Measurements from ENCODE around the gene PPTC7. TPM values are rescaled to one million over a fixed set of nuclear protein-coding genes. Genes with fewer than 3 reads are reported as not detected.

Gene PPTC7, protein sequence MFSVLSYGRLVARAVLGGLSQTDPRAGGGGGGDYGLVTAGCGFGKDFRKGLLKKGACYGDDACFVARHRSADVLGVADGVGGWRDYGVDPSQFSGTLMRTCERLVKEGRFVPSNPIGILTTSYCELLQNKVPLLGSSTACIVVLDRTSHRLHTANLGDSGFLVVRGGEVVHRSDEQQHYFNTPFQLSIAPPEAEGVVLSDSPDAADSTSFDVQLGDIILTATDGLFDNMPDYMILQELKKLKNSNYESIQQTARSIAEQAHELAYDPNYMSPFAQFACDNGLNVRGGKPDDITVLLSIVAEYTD
- total RNA-seq, result 9.8 and 11.5 TPM in 2 replicates

GRCh38 chr12:110583137-110584059, at the start of gene PPTC7:
TSS of gene PPTC7 (minus strand) at chr12:110583318. CDS start at chr12:110583031, 287 bp downstream.
- TF ChIP-seq, protein P1, sequence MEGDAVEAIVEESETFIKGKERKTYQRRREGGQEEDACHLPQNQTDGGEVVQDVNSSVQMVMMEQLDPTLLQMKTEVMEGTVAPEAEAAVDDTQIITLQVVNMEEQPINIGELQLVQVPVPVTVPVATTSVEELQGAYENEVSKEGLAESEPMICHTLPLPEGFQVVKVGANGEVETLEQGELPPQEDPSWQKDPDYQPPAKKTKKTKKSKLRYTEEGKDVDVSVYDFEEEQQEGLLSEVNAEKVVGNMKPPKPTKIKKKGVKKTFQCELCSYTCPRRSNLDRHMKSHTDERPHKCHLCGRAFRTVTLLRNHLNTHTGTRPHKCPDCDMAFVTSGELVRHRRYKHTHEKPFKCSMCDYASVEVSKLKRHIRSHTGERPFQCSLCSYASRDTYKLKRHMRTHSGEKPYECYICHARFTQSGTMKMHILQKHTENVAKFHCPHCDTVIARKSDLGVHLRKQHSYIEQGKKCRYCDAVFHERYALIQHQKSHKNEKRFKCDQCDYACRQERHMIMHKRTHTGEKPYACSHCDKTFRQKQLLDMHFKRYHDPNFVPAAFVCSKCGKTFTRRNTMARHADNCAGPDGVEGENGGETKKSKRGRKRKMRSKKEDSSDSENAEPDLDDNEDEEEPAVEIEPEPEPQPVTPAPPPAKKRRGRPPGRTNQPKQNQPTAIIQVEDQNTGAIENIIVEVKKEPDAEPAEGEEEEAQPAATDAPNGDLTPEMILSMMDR (IDR thresholded peaks at IDR 0.05; ENCODE audit: insufficient read depth, low read length, poor library complexity, severe bottlenecking), result no peak
- DNase-seq (ENCODE audit: low read depth), result peak; percentile 75

DNA sequence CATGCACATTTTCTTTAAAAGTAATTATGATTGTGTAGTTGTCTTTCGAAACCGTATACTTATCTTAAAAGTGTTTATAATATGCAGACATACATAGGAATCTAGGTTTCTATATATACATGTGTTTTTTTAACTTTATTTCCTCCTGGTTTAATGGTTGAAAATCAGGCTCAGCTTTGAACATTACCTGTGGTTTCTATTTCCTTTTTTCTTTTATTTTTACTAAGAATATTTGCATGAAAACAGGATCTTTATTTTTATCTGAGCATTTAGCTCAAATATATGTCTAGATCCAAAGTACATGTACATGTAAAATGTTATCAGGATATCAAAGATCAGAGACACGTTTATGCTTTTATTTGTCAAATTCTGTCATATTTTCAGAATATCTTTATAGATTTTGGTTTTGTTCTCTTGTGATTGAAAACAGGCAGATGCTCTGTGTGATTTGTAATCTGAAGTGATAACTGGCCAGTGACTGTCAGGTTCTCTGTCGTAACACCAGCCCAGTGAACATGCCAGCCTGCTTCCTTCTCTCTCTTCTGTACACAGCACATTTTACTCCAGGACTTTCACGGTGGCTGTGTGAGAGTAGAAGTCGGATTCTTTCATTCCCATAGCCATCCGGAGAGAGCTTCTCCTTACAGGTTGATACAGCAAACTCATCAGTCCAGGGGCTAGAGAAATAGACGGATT, 44.5 kb upstream of the PPTC7 start:
- no peaks in the 10 kb centered on the region for H3K27me3 ChIP-seq (ENCODE audit: control insufficient read depth, insufficient read depth, low read length)
- DNase-seq (ENCODE audit: low read depth), result no peak
- H3K4me3 ChIP-seq (ENCODE audit: low read depth, low read length), result no peak overlapping the region
- no peaks in the 10 kb centered on the region for H3K36me3 ChIP-seq (ENCODE audit: control insufficient read depth, insufficient read depth, low read length)
- TF ChIP-seq, protein P1 (IDR thresholded peaks at IDR 0.05; ENCODE audit: insufficient read depth, low read length, poor library complexity, severe bottlenecking), result no peak

More at GRCh38 chr12:110583137-110584059, at the start of gene PPTC7:
- H3K4me3 ChIP-seq (ENCODE audit: low read depth, low read length), result peak within 1 kb of the TSS; percentile 67
- H3K27me3 ChIP-seq (ENCODE audit: control insufficient read depth, insufficient read depth, low read length), result no peaks in the 10 kb centered on the region
- no peaks in the 10 kb centered on the region for H3K36me3 ChIP-seq (ENCODE audit: control insufficient read depth, insufficient read depth, low read length)

DNA sequence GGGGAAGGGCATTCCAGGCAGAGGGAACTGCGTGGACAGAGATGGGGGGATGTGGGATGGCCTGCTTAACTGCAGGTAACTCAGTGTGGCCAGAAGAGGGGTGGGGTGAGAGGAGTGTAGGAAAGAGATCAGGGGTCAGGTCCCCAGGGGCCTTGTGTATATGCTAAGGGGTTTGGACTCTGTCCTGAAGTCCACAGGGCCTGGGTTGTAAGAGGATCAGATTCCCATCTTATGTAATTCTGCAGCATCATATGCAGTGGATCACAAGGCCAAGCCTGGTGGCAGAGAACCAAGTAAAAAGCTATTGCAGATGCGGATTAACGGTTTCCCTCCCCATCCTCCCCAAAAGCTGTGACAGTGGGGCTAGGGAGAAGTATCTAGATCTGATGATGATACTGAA, 39.5 kb upstream of the PPTC7 start:
- DNase-seq (ENCODE audit: low read depth), result no peak
- Histone ChIP-seq H3K27me3 (ENCODE audit: control insufficient read depth, insufficient read depth, low read length) (no peaks in the 10 kb centered on the region), H3K36me3 (ENCODE audit: control insufficient read depth, insufficient read depth, low read length) (no peaks in the 10 kb centered on the region), H3K4me3 (ENCODE audit: low read depth, low read length) (no peak overlapping the region)
- TF ChIP-seq, protein P1 (IDR thresholded peaks at IDR 0.05; ENCODE audit: insufficient read depth, low read length, poor library complexity, severe bottlenecking), result no peak

GRCh38 chr12:110619534-110619953, 36.4 kb upstream of the PPTC7 start:
- H3K4me3 ChIP-seq (ENCODE audit: low read depth, low read length), result no peak overlapping the region
- TF ChIP-seq, protein P1 (IDR thresholded peaks at IDR 0.05; ENCODE audit: insufficient read depth, low read length, poor library complexity, severe bottlenecking), result no peak
- DNase-seq (ENCODE audit: low read depth), result no peak
- no peaks in the 10 kb centered on the region for H3K36me3 ChIP-seq (ENCODE audit: control insufficient read depth, insufficient read depth, low read length)
- H3K27me3 ChIP-seq (ENCODE audit: control insufficient read depth, insufficient read depth, low read length), result no peaks in the 10 kb centered on the region

- DNase-seq (ENCODE audit: low read depth), result no peak
- Histone ChIP-seq H3K27me3 (ENCODE audit: control insufficient read depth, insufficient read depth, low read length) (no peaks in the 10 kb centered on the region), H3K36me3 (ENCODE audit: control insufficient read depth, insufficient read depth, low read length) (no peaks in the 10 kb centered on the region), H3K4me3 (ENCODE audit: low read depth, low read length) (no peak overlapping the region)
- TF ChIP-seq, protein P1 (IDR thresholded peaks at IDR 0.05; ENCODE audit: insufficient read depth, low read length, poor library complexity, severe bottlenecking), result no peak
These were observed 33.5 kb upstream of the PPTC7 start for GRCh38 chr12:110616471-110617115.

Data from kidney epithelial cell (primary cell).